ENCODE measurements around the gene ELF4. TPM values are rescaled to one million over a fixed set of nuclear protein-coding genes. Genes with fewer than 3 reads are reported as not detected.

The ELF4 gene
- total RNA-seq, 1 donor from 2014 or later: 31.2 TPM

DNA sequence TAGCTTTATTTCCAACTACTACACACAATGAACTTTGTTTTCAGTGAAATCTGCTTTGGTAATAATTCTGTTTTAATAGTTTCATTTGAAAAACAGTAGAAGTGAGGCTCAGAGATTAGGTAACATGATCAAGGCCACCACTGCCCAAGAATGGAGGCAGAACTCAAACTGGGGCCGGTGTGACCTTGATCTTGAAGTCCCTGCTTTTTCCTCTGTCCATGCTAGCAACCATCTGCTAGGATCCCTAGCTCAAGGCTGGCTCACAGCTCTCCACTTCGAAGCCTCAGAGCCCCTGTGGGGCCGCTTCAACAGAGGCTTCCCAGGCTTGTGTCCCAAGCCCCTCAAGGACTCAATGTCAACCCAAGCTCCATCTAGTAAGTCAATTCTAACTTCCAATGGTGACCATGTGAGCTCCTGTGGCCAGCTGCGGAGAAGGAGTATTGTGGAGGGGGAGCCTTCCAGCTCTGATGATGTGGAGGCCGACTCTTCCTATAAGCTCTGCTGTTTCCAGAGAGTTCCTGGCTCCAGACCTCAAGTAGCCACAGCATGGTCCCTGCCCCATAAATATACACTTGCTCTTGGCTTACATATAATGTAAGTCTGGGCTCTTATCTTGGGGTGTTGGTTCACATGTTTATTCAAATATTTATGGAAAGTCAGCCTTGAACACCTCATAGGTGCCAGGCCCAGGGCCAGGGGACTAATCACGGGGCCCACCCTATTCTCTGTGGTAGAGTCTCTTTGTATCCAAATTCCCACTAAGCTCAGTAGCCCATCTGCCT, 14.9 kb downstream of the ELF4 start:
- H3K27ac Mint-ChIP-seq (ENCODE audit: unreplicated experiment): no peak overlapping the region
- FAIRE-seq: peak; percentile 45
- no peaks in the 10 kb centered on the region for H3K4me1 ChIP-seq (ENCODE audit: insufficient read depth, low read length)

DNA sequence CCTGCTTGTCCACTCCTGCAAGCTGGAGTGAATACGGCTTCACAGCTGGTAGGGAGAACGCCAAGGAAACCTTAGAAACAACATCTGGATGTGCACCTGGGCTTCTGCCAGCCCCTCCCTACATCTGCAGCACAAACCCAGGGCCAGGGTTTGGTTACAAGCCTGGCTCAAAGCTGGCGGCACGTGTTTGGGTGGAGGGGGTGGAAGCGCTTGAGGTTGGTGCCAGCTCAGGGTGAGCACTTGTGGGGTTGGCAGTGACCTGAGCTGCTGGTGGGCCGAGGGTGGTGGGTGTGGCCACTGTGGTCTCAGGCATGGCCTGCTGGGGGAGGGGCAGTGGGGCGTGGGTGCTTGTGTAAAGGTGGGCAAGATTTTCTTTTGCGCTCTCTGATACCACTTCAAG, 15.6 kb downstream of the ELF4 start:
- Histone ChIP-seq H3K4me2 (ENCODE audit: low read length) (no peak overlapping the region), H3K9ac (ENCODE audit: low read length) (no peak overlapping the region), H3K4me1 (ENCODE audit: insufficient read depth, low read length) (no peaks in the 10 kb centered on the region), H3K27me3 (ENCODE audit: insufficient read depth, low read length) (no peaks in the 10 kb centered on the region), H3K9me3 (ENCODE audit: insufficient read depth, low read depth, low read length) (no peaks in the 10 kb centered on the region), H3K36me3 (ENCODE audit: insufficient read depth, low read length) (no peaks in the 10 kb centered on the region), H3K4me3 (ENCODE audit: insufficient read depth, low read depth, low read length) (no peak overlapping the region), H2AFZ (ENCODE audit: low read depth, low read length) (no peak overlapping the region), H3K79me2 (ENCODE audit: insufficient read depth, low read length) (peaks cover 24% of the 10 kb centered on the region), H4K20me1 (ENCODE audit: insufficient read depth, low read length) (peaks cover 29% of the 10 kb centered on the region), H3K27ac (ENCODE audit: low read depth, low read length) (no peak overlapping the region)
- H3K4me3 Mint-ChIP-seq (ENCODE audit: unreplicated experiment): no peak overlapping the region
- H3K27me3 Mint-ChIP-seq (ENCODE audit: low read depth, unreplicated experiment): no peaks in the 10 kb centered on the region
- no peaks in the 10 kb centered on the region for H3K9me3 Mint-ChIP-seq (ENCODE audit: unreplicated experiment)
- FAIRE-seq (no peak), DNase-seq (ENCODE audit: low read depth) (no peak)
- no peak overlapping the region for H3K27ac Mint-ChIP-seq (ENCODE audit: unreplicated experiment)
- TF ChIP-seq, protein P1, sequence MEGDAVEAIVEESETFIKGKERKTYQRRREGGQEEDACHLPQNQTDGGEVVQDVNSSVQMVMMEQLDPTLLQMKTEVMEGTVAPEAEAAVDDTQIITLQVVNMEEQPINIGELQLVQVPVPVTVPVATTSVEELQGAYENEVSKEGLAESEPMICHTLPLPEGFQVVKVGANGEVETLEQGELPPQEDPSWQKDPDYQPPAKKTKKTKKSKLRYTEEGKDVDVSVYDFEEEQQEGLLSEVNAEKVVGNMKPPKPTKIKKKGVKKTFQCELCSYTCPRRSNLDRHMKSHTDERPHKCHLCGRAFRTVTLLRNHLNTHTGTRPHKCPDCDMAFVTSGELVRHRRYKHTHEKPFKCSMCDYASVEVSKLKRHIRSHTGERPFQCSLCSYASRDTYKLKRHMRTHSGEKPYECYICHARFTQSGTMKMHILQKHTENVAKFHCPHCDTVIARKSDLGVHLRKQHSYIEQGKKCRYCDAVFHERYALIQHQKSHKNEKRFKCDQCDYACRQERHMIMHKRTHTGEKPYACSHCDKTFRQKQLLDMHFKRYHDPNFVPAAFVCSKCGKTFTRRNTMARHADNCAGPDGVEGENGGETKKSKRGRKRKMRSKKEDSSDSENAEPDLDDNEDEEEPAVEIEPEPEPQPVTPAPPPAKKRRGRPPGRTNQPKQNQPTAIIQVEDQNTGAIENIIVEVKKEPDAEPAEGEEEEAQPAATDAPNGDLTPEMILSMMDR (IDR thresholded peaks at IDR 0.05; ENCODE audit: insufficient read depth, low read depth, low read length): no peak
- H3K4me1 Mint-ChIP-seq (ENCODE audit: low read depth, unreplicated experiment): peaks cover 5% of the 10 kb centered on the region
- peaks cover 2% of the 10 kb centered on the region for H3K36me3 Mint-ChIP-seq (ENCODE audit: low read depth, unreplicated experiment)

More for the DNA sequence above, 14.9 kb downstream of the ELF4 start:
- H3K36me3 ChIP-seq (ENCODE audit: insufficient read depth, low read length): no peaks in the 10 kb centered on the region
- DNase-seq (ENCODE audit: low read depth): no peak
- H3K4me1 Mint-ChIP-seq (ENCODE audit: low read depth, unreplicated experiment): peaks cover 5% of the 10 kb centered on the region
- TF ChIP-seq, protein P1 (IDR thresholded peaks at IDR 0.05; ENCODE audit: insufficient read depth, low read depth, low read length): no peak
- no peak for TF ChIP-seq EZH2 (IDR thresholded peaks at IDR 0.05; ENCODE audit: insufficient read depth, low read length)
- H3K4me3 Mint-ChIP-seq (ENCODE audit: unreplicated experiment): no peak overlapping the region
- H3K9ac ChIP-seq (ENCODE audit: low read length): no peak overlapping the region
- no peaks in the 10 kb centered on the region for H3K9me3 Mint-ChIP-seq (ENCODE audit: unreplicated experiment)
- no peaks in the 10 kb centered on the region for H3K9me3 ChIP-seq (ENCODE audit: insufficient read depth, low read depth, low read length)
- peaks cover 28% of the 10 kb centered on the region for H3K79me2 ChIP-seq (ENCODE audit: insufficient read depth, low read length)
- no peak overlapping the region for H3K27ac ChIP-seq (ENCODE audit: low read depth, low read length)
- no peak overlapping the region for H2AFZ ChIP-seq (ENCODE audit: low read depth, low read length)
- peaks cover 2% of the 10 kb centered on the region for H3K36me3 Mint-ChIP-seq (ENCODE audit: low read depth, unreplicated experiment)
- peaks cover 33% of the 10 kb centered on the region for H4K20me1 ChIP-seq (ENCODE audit: insufficient read depth, low read length)
- no peak overlapping the region for H3K4me3 ChIP-seq (ENCODE audit: insufficient read depth, low read depth, low read length)
- no peak overlapping the region for H3K4me2 ChIP-seq (ENCODE audit: low read length)
- no peaks in the 10 kb centered on the region for H3K27me3 ChIP-seq (ENCODE audit: insufficient read depth, low read length)
- H3K27me3 Mint-ChIP-seq (ENCODE audit: low read depth, unreplicated experiment): no peaks in the 10 kb centered on the region

DNA sequence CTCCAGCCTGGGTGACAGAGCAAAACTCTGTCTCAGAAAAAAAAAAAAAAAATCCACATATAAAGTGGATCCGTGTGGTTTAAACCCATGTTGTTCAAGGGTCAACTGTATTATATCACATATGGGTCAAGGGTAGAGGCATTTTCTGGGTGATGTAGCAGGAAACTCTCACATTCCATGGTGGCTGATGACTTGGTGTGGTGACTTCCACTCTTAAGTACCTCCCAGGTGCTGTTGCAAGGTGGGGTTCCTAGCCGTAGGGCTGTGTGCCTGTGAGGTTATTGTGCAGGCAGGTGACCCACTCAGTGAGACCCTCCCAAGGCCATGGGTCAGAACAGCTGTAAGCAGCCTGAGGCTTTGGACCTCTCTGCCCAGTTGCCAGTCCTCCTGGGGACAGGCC, 17.0 kb downstream of the ELF4 start:
- Mint-ChIP-seq H3K27ac (ENCODE audit: unreplicated experiment) (no peak overlapping the region), H3K4me1 (ENCODE audit: low read depth, unreplicated experiment) (peaks cover 5% of the 10 kb centered on the region), H3K36me3 (ENCODE audit: low read depth, unreplicated experiment) (peaks cover 2% of the 10 kb centered on the region), H3K9me3 (ENCODE audit: unreplicated experiment) (no peaks in the 10 kb centered on the region), H3K4me3 (ENCODE audit: unreplicated experiment) (no peak overlapping the region), H3K27me3 (ENCODE audit: low read depth, unreplicated experiment) (no peaks in the 10 kb centered on the region)
- Histone ChIP-seq H3K4me1 (ENCODE audit: insufficient read depth, low read length) (no peaks in the 10 kb centered on the region), H4K20me1 (ENCODE audit: insufficient read depth, low read length) (peaks cover 27% of the 10 kb centered on the region), H3K9ac (ENCODE audit: low read length) (no peak overlapping the region), H3K27me3 (ENCODE audit: insufficient read depth, low read length) (no peaks in the 10 kb centered on the region), H3K79me2 (ENCODE audit: insufficient read depth, low read length) (peaks cover 20% of the 10 kb centered on the region), H3K4me2 (ENCODE audit: low read length) (no peak overlapping the region), H2AFZ (ENCODE audit: low read depth, low read length) (no peak overlapping the region), H3K9me3 (ENCODE audit: insufficient read depth, low read depth, low read length) (no peaks in the 10 kb centered on the region), H3K27ac (ENCODE audit: low read depth, low read length) (no peak overlapping the region), H3K4me3 (ENCODE audit: insufficient read depth, low read depth, low read length) (no peak overlapping the region), H3K36me3 (ENCODE audit: insufficient read depth, low read length) (no peaks in the 10 kb centered on the region)
- DNase-seq (ENCODE audit: low read depth): no peak
- no peak for FAIRE-seq
- TF ChIP-seq, protein P1 (IDR thresholded peaks at IDR 0.05; ENCODE audit: insufficient read depth, low read depth, low read length): no peak
- no peak for TF ChIP-seq EZH2 (IDR thresholded peaks at IDR 0.05; ENCODE audit: insufficient read depth, low read length)
